OCI-LY7 (cell line): ENCODE results near the gene FBXW7. TPM values are rescaled to one million over a fixed set of nuclear protein-coding genes. Genes with fewer than 3 reads are reported as not detected.

Source experiments
- BruUV-seq: library from RNA; stranded (reverse); fragments of 400-500 nt; replicated peaks from 2 replicates; lab custom pipeline; 2021; lab: Mats Ljungman, UMichigan
- CTCF ChIA-PET: fragments of 300-600 bp; sonication (Branson Sonifier 250); formaldehyde crosslinking; loops from one replicate; lab custom pipeline; 2022; ENCODE audit warnings: antibody characterized with exemption; ENCODE audit not compliant: unreplicated experiment; lab: Charles Lee
- POLR2A ChIA-PET: fragments of 300-600 bp; sonication (Branson Sonifier 250); formaldehyde crosslinking; loops from one replicate; lab custom pipeline; 2022; ENCODE audit warnings: antibody characterized with exemption; lab: Charles Lee
- DNase-seq: peaks from one replicate; pipeline ENCODE4 v3.0.0-alpha.2; 2015; ENCODE audit warnings: low spot score
- H2AFZ ChIP-seq: fragments of 200-600 bp; sonication (generic), shearing (Covaris generic); 2 replicates; pipeline ENCODE4 v1.6.1; 2014; ENCODE audit warnings: mild to moderate bottlenecking, antibody characterized with exemption, low read length, moderate library complexity
- H3K27ac ChIP-seq: fragments of 200-600 bp; sonication (generic); 2 replicates; pipeline ENCODE4 v1.5.1; 2014; ENCODE audit warnings: mixed run types, low read depth, mild to moderate bottlenecking, moderate library complexity, low read length, inconsistent platforms; ENCODE audit not compliant: poor library complexity, severe bottlenecking
- H3K36me3 ChIP-seq: fragments of 200-600 bp; sonication (generic); 2 replicates; pipeline ENCODE4 v1.6.1; 2014; ENCODE audit warnings: mild to moderate bottlenecking, antibody characterized with exemption, low read length, moderate library complexity, mixed read lengths; ENCODE audit not compliant: insufficient read depth
- H3K4me1 ChIP-seq: fragments of 200-600 bp; sonication (generic); 2 replicates; pipeline ENCODE4 v1.5.1; 2014; ENCODE audit warnings: mild to moderate bottlenecking, low read length; ENCODE audit not compliant: insufficient read depth, poor library complexity, severe bottlenecking
- H3K4me2 ChIP-seq: fragments of 200-600 bp; sonication (generic); 2 replicates; pipeline ENCODE4 v1.6.1; 2014; ENCODE audit warnings: mild to moderate bottlenecking, low read length
- H3K4me3 ChIP-seq: fragments of 200-600 bp; sonication (generic); 2 replicates; pipeline ENCODE4 v1.5.1; 2014; ENCODE audit warnings: mild to moderate bottlenecking, low read depth, low read length; ENCODE audit not compliant: poor library complexity, severe bottlenecking
- H3K79me2 ChIP-seq: fragments of 200-600 bp; sonication (generic); 2 replicates; pipeline ENCODE4 v1.6.1; 2016; ENCODE audit warnings: low read depth, mild to moderate bottlenecking, low read length, moderate library complexity, mixed read lengths; ENCODE audit not compliant: insufficient read depth
- H3K9me2 ChIP-seq: fragments of 200-600 bp; sonication (generic); 2 replicates; pipeline ENCODE4 v1.6.1; 2016; ENCODE audit warnings: mild to moderate bottlenecking, low read length, mixed read lengths; ENCODE audit not compliant: insufficient read depth
- H3K9me3 ChIP-seq: fragments of 200-600 bp; sonication (generic); 2 replicates; pipeline ENCODE4 v1.6.1; 2014; ENCODE audit warnings: mild to moderate bottlenecking, mixed run types, low read length, mixed read lengths
- H4K20me1 ChIP-seq: fragments of 200-600 bp; sonication (generic); 2 replicates; pipeline ENCODE4 v1.6.1; 2014; ENCODE audit warnings: mild to moderate bottlenecking, antibody characterized with exemption, low read length, moderate library complexity, mixed read lengths; ENCODE audit not compliant: insufficient read depth
- CTCF ChIP-seq: fragments of 200-600 bp; sonication (generic); conservative IDR thresholded peaks from 2 replicates; pipeline ENCODE4 v1.5.1; 2014; ENCODE audit warnings: mild to moderate bottlenecking, antibody characterized with exemption, low read length, moderate library complexity, mixed read lengths
- EZH2phosphoT487 ChIP-seq: fragments of 200-600 bp; sonication (generic); IDR thresholded peaks from 2 replicates; pipeline ENCODE4 v1.6.1; 2018; ENCODE audit warnings: low read depth, borderline replicate concordance, mild to moderate bottlenecking, mixed run types, antibody characterized with exemption, low read length, moderate library complexity, mixed read lengths
- intact Hi-C: fragments of 100-400 bp; cut with micrococcal nuclease; formaldehyde crosslinking; loops from one replicate; pipeline ENCODE4 v1.10.0; 2022; ENCODE audit not compliant: unreplicated experiment
- microRNA-seq: library from miRNA; unstranded; fragments of <30 nt; microRNA quantifications from one replicate; pipeline ENCODE4 v1.2.0, GENCODE V29; 2022; ENCODE audit warnings: borderline replicate concordance
- small RNA-seq: library from RNA; depleted of rRNA; stranded (forward); fragments of <200 nt; gene quantifications from one replicate; pipeline ENCODE3, GENCODE V24; 2014
- total RNA-seq, 2 experiments: library from RNA; depleted of rRNA in 1 of 2; stranded (reverse); fragments of >200 nt in 1 of 2; shearing (Covaris generic) in 1 of 2; gene quantifications; 2 replicates each; pipeline ENCODE4 v1.2.3, GENCODE V29; 2014 to 2022

FBXW7 gene
- total RNA-seq, 2 experiments from 2014 or later = 58.8 to 102 TPM

- Histone ChIP-seq H3K4me1 (no peaks in the 10 kb centered on the region), H2AFZ (no peak overlapping the region), H3K9me3 (no peaks in the 10 kb centered on the region), H3K36me3 (no peaks in the 10 kb centered on the region), H3K9me2 (no peaks in the 10 kb centered on the region), H3K27ac (no peak overlapping the region), H3K4me2 (no peak overlapping the region), H3K79me2 (no peaks in the 10 kb centered on the region), H3K4me3 (no peak overlapping the region), H4K20me1 (no peaks in the 10 kb centered on the region)
- no peak for DNase-seq
- ChIA-PET POLR2A (no interaction called here), CTCF (interaction anchor here (0.6 kb wide), 1 partner anchor 11 kb away, joined by 3 read pairs; no protein-coding TSS in a partner anchor)
- BruUV-seq = no TSS peak
- intact Hi-C loops = no loop called here
- no peak for TF ChIP-seq EZH2phosphoT487
- TF ChIP-seq CTCF = no peak
Measured at GRCh38 chr4:152277333-152277732, 258.6 kb downstream of the FBXW7 start.

GRCh38 chr4:152273343-152273742 lies 262.5 kb downstream of the FBXW7 start:
- BruUV-seq = no TSS peak

More at GRCh38 chr4:152273343-152273742, 262.5 kb downstream of the FBXW7 start:
- TF ChIP-seq CTCF (no peak), EZH2phosphoT487 (no peak)
- no peak for DNase-seq
- H3K4me3 ChIP-seq = no peak overlapping the region
- ChIA-PET POLR2A (no interaction called here), CTCF (no interaction called here)
- no peaks in the 10 kb centered on the region for H3K9me2 ChIP-seq
- no peaks in the 10 kb centered on the region for H4K20me1 ChIP-seq
- H2AFZ ChIP-seq = no peak overlapping the region
- no peak overlapping the region for H3K4me2 ChIP-seq
- H3K4me1 ChIP-seq = no peaks in the 10 kb centered on the region
- intact Hi-C loops = no loop called here
- H3K27ac ChIP-seq = no peak overlapping the region
- H3K36me3 ChIP-seq = no peaks in the 10 kb centered on the region
- no peaks in the 10 kb centered on the region for H3K79me2 ChIP-seq
- H3K9me3 ChIP-seq = no peaks in the 10 kb centered on the region

Small RNA genes within 50 kb of the gene (microRNA-seq; reads per million reads assigned to microRNA genes)
- gene MIR3140 = 40.9 reads per million, percentile 42 among the genes with 10 or more reads in this experiment

Small RNA genes within 50 kb of the gene (small RNA-seq; reads per million reads assigned to genes)
- gene MIR3140 = not detected

Other genes with a start within 250 kb of the FBXW7 start
- gene TMEM154, start 143.9 kb upstream of the FBXW7 start, total RNA-seq (2014; rRNA removed; shearing (Covaris generic)) = 16.1 and 17.6 TPM in 2 replicates
- 59.6 and 73.1 TPM in 2 replicates for gene TMEM154, start 143.9 kb upstream of the FBXW7 start, total RNA-seq (2022)
- gene TIGD4, start 243.6 kb upstream of the FBXW7 start, total RNA-seq (2014; rRNA removed; shearing (Covaris generic)) = 1.1 and 1.5 TPM in 2 replicates
- 1.0 and 1.2 TPM in 2 replicates for gene TIGD4, start 243.6 kb upstream of the FBXW7 start, total RNA-seq (2022)
- 24.8 and 29.3 TPM in 2 replicates for gene ARFIP1, start 243.9 kb upstream of the FBXW7 start, total RNA-seq (2014; rRNA removed; shearing (Covaris generic))
- 19.0 and 27.0 TPM in 2 replicates for gene ARFIP1, start 243.9 kb upstream of the FBXW7 start, total RNA-seq (2022)